GM12878 (cell line): ENCODE results near the gene FARSB. TPM values are rescaled to one million over a fixed set of nuclear protein-coding genes. Genes with fewer than 3 reads are reported as not detected.

Experiments
- ATF3 ChIP-seq: IDR thresholded peaks from 2 replicates; pipeline ENCODE4 v1.6.1; 2011; ENCODE audit warnings: low read depth, mild to moderate bottlenecking, low read length, moderate library complexity, borderline replicate concordance; ENCODE audit errors: extremely low read depth
- BACH1 ChIP-seq: fragments of 450-650 bp; IDR thresholded peaks from 2 replicates; pipeline ENCODE4 v1.6.1; 2017; ENCODE audit warnings: mild to moderate bottlenecking, borderline replicate concordance
- CREB1 ChIP-seq: IDR thresholded peaks from 2 replicates; pipeline ENCODE4 v1.6.1; 2012; ENCODE audit warnings: low read depth, mild to moderate bottlenecking, inconsistent platforms
- E2F8 ChIP-seq: fragments of 450-650 bp; IDR thresholded peaks from 2 replicates; pipeline ENCODE4 v1.6.1; 2018; ENCODE audit warnings: mild to moderate bottlenecking, low read depth, moderate library complexity; ENCODE audit not compliant: partially characterized antibody
- FOS ChIP-seq: IDR thresholded peaks from 3 replicates; pipeline ENCODE4 v1.6.1; 2011; ENCODE audit warnings: borderline replicate concordance; ENCODE audit not compliant: insufficient read length; ENCODE audit errors: extremely low read depth
- JUNB ChIP-seq: IDR thresholded peaks from 2 replicates; pipeline ENCODE4 v1.6.1; 2016; ENCODE audit warnings: antibody characterized with exemption, mild to moderate bottlenecking
- KDM1A ChIP-seq: fragments of 200-600 bp; sonication (generic); IDR thresholded peaks from 2 replicates; pipeline ENCODE4 v1.6.1; 2016; ENCODE audit warnings: borderline replicate concordance
- MYB ChIP-seq: fragments of 150-350 bp; IDR thresholded peaks from 2 replicates; pipeline ENCODE4 v1.6.1; 2014; ENCODE audit warnings: mild to moderate bottlenecking, low read depth, low read length, borderline replicate concordance
- NFIC ChIP-seq: IDR thresholded peaks from 2 replicates; pipeline ENCODE4 v1.6.1; 2012; ENCODE audit warnings: low read depth, mild to moderate bottlenecking, inconsistent platforms, low read length, moderate library complexity
- PKNOX1 ChIP-seq: fragments of 450-650 bp; IDR thresholded peaks from 2 replicates; pipeline ENCODE4 v1.6.1; 2016; ENCODE audit warnings: mild to moderate bottlenecking
- POLR2AphosphoS2 ChIP-seq: IDR thresholded peaks from 2 replicates; pipeline ENCODE4 v1.6.1; 2011; ENCODE audit warnings: low read depth, mild to moderate bottlenecking, low read length, improper control_type of control experiment, moderate library complexity
- POU2F2 ChIP-seq: IDR thresholded peaks from 3 replicates; pipeline ENCODE4 v1.6.1; 2011; ENCODE audit warnings: low read depth, mild to moderate bottlenecking, low read length, borderline replicate concordance
- RELA ChIP-seq: fragments of 450-650 bp; IDR thresholded peaks from 2 replicates; pipeline ENCODE4 v1.8.0; 2014; ENCODE audit warnings: borderline replicate concordance; ENCODE audit not compliant: partially characterized antibody
- RFX5 ChIP-seq: IDR thresholded peaks from 2 replicates; pipeline ENCODE4 v1.6.1; 2011; ENCODE audit warnings: low read depth, low read length, improper control_type of control experiment
- SKIL ChIP-seq: fragments of 450-650 bp; IDR thresholded peaks from 2 replicates; pipeline ENCODE4 v1.6.1; 2017; ENCODE audit warnings: mild to moderate bottlenecking, low read depth, inconsistent platforms; ENCODE audit not compliant: poor library complexity, severe bottlenecking
- SREBF1 ChIP-seq: IDR thresholded peaks from 2 replicates; pipeline ENCODE4 v1.6.1; 2012; ENCODE audit warnings: mild to moderate bottlenecking, low read length
- SRF ChIP-seq, 2 experiments: IDR thresholded peaks; 2 replicates each; pipeline ENCODE4 v1.6.1; 2011; ENCODE audit warnings: low read depth in 2 of 2, low read length in 2 of 2, mild to moderate bottlenecking in 1 of 2, moderate library complexity in 1 of 2
- STAT1 ChIP-seq: fragments of 450-650 bp; conservative IDR thresholded peaks from 2 replicates; pipeline ENCODE4 v1.6.1; 2014; ENCODE audit warnings: antibody characterized with exemption, mild to moderate bottlenecking
- STAT3 ChIP-seq: IDR thresholded peaks from 2 replicates; pipeline ENCODE4 v1.6.1; 2011; ENCODE audit warnings: low read depth, low read length, improper control_type of control experiment
- polyA plus RNA-seq, 11 experiments: library from polyadenylated mRNA; depleted of rRNA in 4 of 11; unstranded in 6 of 11; stranded (reverse) in 5 of 11; fragments of >200 nt; fragmentation: Nextera tagmentation in 4 of 11; fragmentation: Illumina TruSeq in 1 of 11; extraction: Ambion mirVana in 4 of 11; extraction: Trizol in 1 of 11; gene quantifications; 1 replicate in 1 of 11; 2 replicates in 10 of 11; pipeline versions ENCODE4 v1.2.1 to v1.2.3, GENCODE V29; 2011 to 2016; ENCODE audit warnings: inconsistent platforms in 2 of 11, missing spikeins in 2 of 11, low read depth in 1 of 11
- total RNA-seq, 4 experiments: library from RNA; depleted of rRNA in 3 of 4; stranded (reverse); fragments of >200 nt in 3 of 4; fragmentation: Illumina TruSeq in 1 of 4; extraction: Trizol in 1 of 4; gene quantifications; 2 replicates each; pipeline versions ENCODE4 v1.2.1 to v1.2.3, GENCODE V29; 2013 to 2021
- TF ChIP-seq, protein P1 (sequence below), 3 experiments: IDR thresholded peaks in 2 of 3; conservative IDR thresholded peaks in 1 of 3; 2 replicates each; pipeline ENCODE4 v1.5.1; 2011; ENCODE audit warnings: low read depth in 3 of 3, low read length in 3 of 3, mild to moderate bottlenecking in 3 of 3, control low read depth in 2 of 3, moderate library complexity in 2 of 3, inconsistent platforms in 1 of 3, mixed read lengths in 1 of 3; ENCODE audit not compliant: control insufficient read depth in 2 of 3, insufficient read depth in 1 of 3; ENCODE audit errors: extremely low read depth in 1 of 3

Gene FARSB
- total and polyA plus RNA-seq, 10 of the 15 experiments (the other 5 are each of a cell fraction or from before 2014, with no cell fraction given) = 32.4 to 127 (median 73.8) TPM

DNA sequence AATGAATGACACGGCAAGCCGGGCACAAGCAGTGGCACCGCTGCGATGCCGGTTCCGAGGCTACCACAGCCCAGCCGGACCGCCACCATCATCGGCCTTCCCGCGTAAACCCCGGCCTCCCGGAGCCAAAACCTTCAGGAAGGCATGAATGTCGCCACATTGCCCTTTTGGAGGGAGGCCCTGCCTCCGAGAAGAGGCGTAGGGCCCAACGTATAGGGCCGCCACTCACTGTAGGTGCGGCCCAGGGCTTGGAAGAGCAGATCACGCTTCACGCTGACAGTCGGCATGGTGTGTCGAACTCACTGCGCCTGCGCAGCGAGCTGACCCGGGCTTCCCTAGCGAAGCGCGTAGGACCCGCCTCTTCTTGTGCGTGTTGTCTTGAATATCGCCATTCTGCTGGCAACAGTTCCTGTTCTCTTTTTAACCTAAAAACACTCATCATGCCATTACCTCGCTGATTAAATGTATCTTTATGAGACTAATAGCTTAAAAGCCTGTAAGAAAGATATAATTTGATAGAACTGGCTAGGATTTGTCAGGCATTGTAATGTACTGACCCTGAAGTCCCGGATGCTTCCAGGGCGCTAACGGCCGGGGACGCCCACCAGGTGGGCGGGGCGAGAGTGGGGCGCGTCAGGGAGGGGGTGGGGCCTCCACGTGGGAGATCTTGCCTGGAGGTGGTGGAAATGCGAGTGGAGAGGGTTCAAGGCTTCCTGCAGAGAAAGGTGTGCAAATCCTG, at the start of gene FARSB (continued):
- TF ChIP-seq E2F8 (peak; percentile 44), POLR2AphosphoS2 (peak; percentile 65; the same call in 1 of the 2 replicates), PKNOX1 (peak; percentile 92), ATF3 (no peak), FOS (no peak), KDM1A (no peak), SREBF1 (0 out of 2 replicates have a peak, but pooled peaks have one; percentile 25), SKIL (peak; percentile 64), RELA (peak; percentile 83), CREB1 (peak; percentile 65; the same call in 1 of the 2 replicates), RFX5 (0 out of 2 replicates have a peak, but pooled peaks have one; percentile 37), STAT3 (no peak), NFIC (no peak), SRF (IDR thresholded peaks at IDR 0.05; ENCODE audit: low read depth in 2 of 2, low read length in 2 of 2) (no peak), MYB (peak; percentile 100), POU2F2 (0 out of 3 replicates have a peak, but pooled peaks have one; percentile 41), JUNB (no peak), STAT1 (peak; percentile 93; the same call in 1 of the 2 replicates), BACH1 (no peak)
- TF ChIP-seq, protein P1, sequence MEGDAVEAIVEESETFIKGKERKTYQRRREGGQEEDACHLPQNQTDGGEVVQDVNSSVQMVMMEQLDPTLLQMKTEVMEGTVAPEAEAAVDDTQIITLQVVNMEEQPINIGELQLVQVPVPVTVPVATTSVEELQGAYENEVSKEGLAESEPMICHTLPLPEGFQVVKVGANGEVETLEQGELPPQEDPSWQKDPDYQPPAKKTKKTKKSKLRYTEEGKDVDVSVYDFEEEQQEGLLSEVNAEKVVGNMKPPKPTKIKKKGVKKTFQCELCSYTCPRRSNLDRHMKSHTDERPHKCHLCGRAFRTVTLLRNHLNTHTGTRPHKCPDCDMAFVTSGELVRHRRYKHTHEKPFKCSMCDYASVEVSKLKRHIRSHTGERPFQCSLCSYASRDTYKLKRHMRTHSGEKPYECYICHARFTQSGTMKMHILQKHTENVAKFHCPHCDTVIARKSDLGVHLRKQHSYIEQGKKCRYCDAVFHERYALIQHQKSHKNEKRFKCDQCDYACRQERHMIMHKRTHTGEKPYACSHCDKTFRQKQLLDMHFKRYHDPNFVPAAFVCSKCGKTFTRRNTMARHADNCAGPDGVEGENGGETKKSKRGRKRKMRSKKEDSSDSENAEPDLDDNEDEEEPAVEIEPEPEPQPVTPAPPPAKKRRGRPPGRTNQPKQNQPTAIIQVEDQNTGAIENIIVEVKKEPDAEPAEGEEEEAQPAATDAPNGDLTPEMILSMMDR (IDR thresholded peaks at IDR 0.05 in 2 of 3, conservative IDR thresholded peaks at IDR 0.05 in 1 of 3; ENCODE audit: control insufficient read depth in 2 of 3, extremely low read depth in 1 of 3, insufficient read depth in 1 of 3, low read depth in 3 of 3, low read length in 3 of 3) = no peak
